IMR-90 (cell line): ENCODE data around the gene UBASH3B. TPM values are rescaled to one million over a fixed set of nuclear protein-coding genes. Genes with fewer than 3 reads are reported as not detected.
A peak's percentile ranks its signal among the peaks of the same experiment; 100 is the strongest.

Source experiments
- ATAC-seq: fragments of 200-7000 bp; cut with Tn5 transposase; 2 replicates; pipeline ENCODE4 v1.9.1; 2020; ENCODE audit warnings: low read depth, mild to moderate bottlenecking, moderate library complexity
- BruUV-seq: library from RNA; stranded (reverse); fragments of 400-500 nt; replicated peaks from 2 replicates; lab custom pipeline; 2021; lab: Mats Ljungman, UMichigan
- CTCF ChIA-PET: fragments of 300-600 bp; formaldehyde crosslinking; extraction: SDS; loops from one replicate; lab custom pipeline; 2021; ENCODE audit warnings: antibody characterized with exemption; lab: Yijun Ruan, JAX
- POLR2A ChIA-PET: fragments of 300-600 bp; sonication (Branson Sonifier 250); formaldehyde crosslinking; loops from one replicate; lab custom pipeline; 2022; ENCODE audit warnings: antibody characterized with exemption; ENCODE audit not compliant: unreplicated experiment; lab: Charles Lee
- DNase-seq: peaks from one replicate; pipeline ENCODE4 v3.0.0; 2013
- H2AFZ ChIP-seq: replicated peaks from 2 replicates; pipeline ENCODE3; 2013; ENCODE audit warnings: low read length, mild to moderate bottlenecking; ENCODE audit not compliant: poor library complexity
- H2AK5ac ChIP-seq: 2 replicates; pipeline ENCODE4 v1.6.1; 2013; ENCODE audit warnings: low read depth, low read length, inconsistent platforms
- H2AK9ac ChIP-seq: replicated peaks from 2 replicates; pipeline ENCODE3; 2013; ENCODE audit warnings: mild to moderate bottlenecking, low read depth, low read length, moderate library complexity; ENCODE audit not compliant: poor library complexity
- H2BK120ac ChIP-seq: 2 replicates; pipeline ENCODE4 v1.6.1; 2013; ENCODE audit warnings: low read depth, low read length, inconsistent platforms
- H2BK15ac ChIP-seq: 3 replicates; pipeline ENCODE4 v1.6.1; 2013; ENCODE audit warnings: low read depth, low read length, inconsistent platforms
- H2BK20ac ChIP-seq: 2 replicates; pipeline ENCODE4 v1.6.1; 2013; ENCODE audit warnings: low read depth, mild to moderate bottlenecking, inconsistent platforms, low read length, moderate library complexity
- H2BK5ac ChIP-seq: 2 replicates; pipeline ENCODE4 v1.6.1; 2013; ENCODE audit warnings: mild to moderate bottlenecking, low read depth, low read length, inconsistent platforms; ENCODE audit not compliant: poor library complexity, severe bottlenecking
- H3K14ac ChIP-seq: replicated peaks from 2 replicates; pipeline ENCODE4 v1.6.1; 2013; ENCODE audit warnings: low read depth, low read length, inconsistent platforms
- H3K18ac ChIP-seq: 2 replicates; pipeline ENCODE4 v1.6.1; 2013; ENCODE audit warnings: low read depth, low read length, control low read depth
- H3K23ac ChIP-seq: 2 replicates; pipeline ENCODE4 v1.6.1; 2013; ENCODE audit warnings: low read depth, low read length, inconsistent platforms
- H3K27ac ChIP-seq: 2 replicates; pipeline ENCODE4 v1.5.1; 2013; ENCODE audit warnings: mild to moderate bottlenecking, control low read depth, low read length; ENCODE audit not compliant: insufficient read depth
- H3K27me3 ChIP-seq: 2 replicates; pipeline ENCODE4 v1.6.1; 2013; ENCODE audit warnings: low read length; ENCODE audit not compliant: control insufficient read depth, insufficient read depth
- H3K36me3 ChIP-seq: 2 replicates; pipeline ENCODE4 v1.6.1; 2013; ENCODE audit warnings: low read length, mixed read lengths; ENCODE audit not compliant: control insufficient read depth, insufficient read depth
- H3K4ac ChIP-seq: 2 replicates; pipeline ENCODE4 v1.6.1; 2013; ENCODE audit warnings: low read depth, low read length, inconsistent platforms
- H3K4me1 ChIP-seq: 2 replicates; pipeline ENCODE4 v1.6.1; 2013; ENCODE audit warnings: low read length, mixed read lengths; ENCODE audit not compliant: control insufficient read depth, insufficient read depth
- H3K4me2 ChIP-seq: 2 replicates; pipeline ENCODE4 v1.6.1; 2013; ENCODE audit warnings: low read depth, mild to moderate bottlenecking, control low read depth, low read length, moderate library complexity
- H3K4me3 ChIP-seq: 2 replicates; pipeline ENCODE4 v1.5.1; 2013; ENCODE audit warnings: low read depth, mild to moderate bottlenecking, control low read depth, low read length, moderate library complexity; ENCODE audit not compliant: insufficient read depth
- H3K56ac ChIP-seq: 2 replicates; pipeline ENCODE4 v1.6.1; 2013; ENCODE audit warnings: low read length, inconsistent platforms; ENCODE audit not compliant: insufficient read depth; ENCODE audit errors: extremely low read depth
- H3K79me1 ChIP-seq, 2 experiments: 2 replicates each; pipeline ENCODE4 v1.6.1; 2013; ENCODE audit warnings: low read length in 2 of 2, inconsistent platforms in 1 of 2, low read depth in 1 of 2
- H3K9ac ChIP-seq: 2 replicates; pipeline ENCODE4 v1.6.1; 2013; ENCODE audit warnings: low read depth, low read length, control low read depth
- H3K9me1 ChIP-seq: 2 replicates; pipeline ENCODE4 v1.6.1; 2013; ENCODE audit warnings: low read length, inconsistent platforms; ENCODE audit not compliant: insufficient read depth
- H3K9me3 ChIP-seq: 2 replicates; pipeline ENCODE4 v1.6.1; 2013; ENCODE audit warnings: low read length; ENCODE audit not compliant: control insufficient read depth, insufficient read depth
- H4K20me1 ChIP-seq: 2 replicates; pipeline ENCODE4 v1.6.1; 2013; ENCODE audit warnings: low read length, inconsistent platforms; ENCODE audit not compliant: insufficient read depth
- H4K5ac ChIP-seq: 2 replicates; pipeline ENCODE4 v1.6.1; 2013; ENCODE audit warnings: mild to moderate bottlenecking, low read depth, low read length, control low read depth
- H4K8ac ChIP-seq, 2 experiments: 2 replicates each; pipeline ENCODE4 v1.6.1; 2013; ENCODE audit warnings: low read depth in 2 of 2, low read length in 2 of 2, control low read depth in 1 of 2, inconsistent platforms in 1 of 2
- H4K91ac ChIP-seq: 2 replicates; pipeline ENCODE4 v1.6.1; 2013; ENCODE audit warnings: low read depth, low read length, inconsistent platforms; ENCODE audit not compliant: insufficient read depth
- CEBPB ChIP-seq: IDR thresholded peaks from 2 replicates; pipeline ENCODE4 v1.6.1; 2012; ENCODE audit warnings: low read depth, low read length, improper control_type of control experiment
- POLR2A ChIP-seq: IDR thresholded peaks from 2 replicates; pipeline ENCODE4 v1.6.1; 2012; ENCODE audit warnings: mild to moderate bottlenecking, low read depth, low read length
- WGBS, 2 experiments: methylation state at CpG; one replicate each; pipeline versions ENCODE4 v1.1.5 to v1.1.7; 2013; ENCODE audit warnings: missing lambda C conversion rate in 2 of 2; ENCODE audit not compliant: insufficient read length in 1 of 2; ENCODE audit errors: extremely low coverage in 2 of 2; 5-methylcytosine and 5-hydroxymethylcytosine counted together
- dilution Hi-C: fragments of 300-500 bp; cut with HindIII; formaldehyde crosslinking; loops from one replicate; pipeline ENCODE4 v1.14.3; 2018; ENCODE audit warnings: low sequenced_read_pairs; ENCODE audit not compliant: unreplicated experiment
- in situ Hi-C: fragments of 300-500 bp; cut with MboI; formaldehyde crosslinking; loops from 3 replicates; pipeline ENCODE4 v1.14.3; 2019; ENCODE audit warnings: low sequenced_read_pairs, inconsistent platforms, mixed read lengths
- intact Hi-C: fragments of 100-400 bp; cut with micrococcal nuclease; formaldehyde crosslinking; loops from 2 replicates; pipeline ENCODE4 v1.10.0; 2022
- polyA plus RNA-seq, 3 experiments: library from polyadenylated mRNA; depleted of rRNA; stranded (reverse); fragments of >200 nt; gene quantifications; 2 replicates each; pipeline ENCODE4 v1.2.3, GENCODE V29; 2012; ENCODE audit warnings: low replicate concordance in 1 of 3
- total RNA-seq: library from RNA; depleted of rRNA; stranded (reverse); fragments of >200 nt; gene quantifications from 2 replicates; pipeline ENCODE4 v1.2.3, GENCODE V29; 2012

Gene UBASH3B
- total and polyA plus RNA-seq, 2 of the 4 experiments (the other 2 are of a cell fraction), result 27.2 to 48.0 TPM

GRCh38 chr11:122679466-122679865 is 23.9 kb downstream of the UBASH3B start:
- no CpG with 5 or more reads among the region's 2 CpGs for WGBS, 2 experiments
- H3K56ac ChIP-seq, result no peak overlapping the region
- no peak overlapping the region for H4K91ac ChIP-seq
- no peak overlapping the region for H3K9ac ChIP-seq
- no peak for DNase-seq
- H2AK5ac ChIP-seq, result no peak overlapping the region
- no peak overlapping the region for H3K23ac ChIP-seq
- no peak overlapping the region for H2AK9ac ChIP-seq
- TF ChIP-seq POLR2A (no peak), CEBPB (0 out of 2 replicates have a peak, but pooled peaks have one; percentile 2)
- ChIA-PET CTCF (no interaction called here), POLR2A (no interaction called here)
- H3K79me1 ChIP-seq, result peaks cover 51 to 77% of the 10 kb centered on the region in 2 experiments
- no peak overlapping the region for H2BK20ac ChIP-seq
- no TSS peak for BruUV-seq
- no peaks in the 10 kb centered on the region for H3K9me3 ChIP-seq
- no peak overlapping the region for H4K8ac ChIP-seq
- H3K4me3 ChIP-seq, result no peak overlapping the region
- H3K4me2 ChIP-seq, result no peak overlapping the region
- dilution Hi-C loops, result no loop called here
- no peak overlapping the region for H2BK120ac ChIP-seq
- no peak overlapping the region for H3K4ac ChIP-seq
- H3K4me1 ChIP-seq, result peaks cover 15% of the 10 kb centered on the region
- H3K9me1 ChIP-seq, result peaks cover 25% of the 10 kb centered on the region
- H4K5ac ChIP-seq, result no peak overlapping the region
- no peak overlapping the region for H2BK15ac ChIP-seq
- H3K18ac ChIP-seq, result no peak overlapping the region
- no peaks in the 10 kb centered on the region for H3K36me3 ChIP-seq
- H3K27me3 ChIP-seq, result no peaks in the 10 kb centered on the region
- H3K14ac ChIP-seq, result no peak overlapping the region
- in situ Hi-C loops, result loop anchor here (25.0 kb wide), 1 partner anchor 508 kb away; the partner anchor contains the start of gene CLMP
- H2AFZ ChIP-seq, result no peak overlapping the region
- peaks cover 34% of the 10 kb centered on the region for H4K20me1 ChIP-seq
- intact Hi-C loops, result no loop called here
- no peak overlapping the region for H3K27ac ChIP-seq
- no peak overlapping the region for H2BK5ac ChIP-seq
- ATAC-seq, result no peak
